Stimulated activated CD4-positive, alpha-beta T cell treated with anti-CD3 and anti-CD28 coated beads, Interleukin-4, amount 100 ng/mL, for 24 hours (primary cell): Measurements from ENCODE around the gene TICAM1.
"Not testable (repeated sequence)": the region's sequence is repeated elsewhere in the genome, so short reads cannot be mapped to it uniquely, and the experiment has no call there.

Experiments
- DNase-seq: peaks from one replicate; pipeline ENCODE4 v3.0.0-alpha.2; 2020

Gene TICAM1

DNA sequence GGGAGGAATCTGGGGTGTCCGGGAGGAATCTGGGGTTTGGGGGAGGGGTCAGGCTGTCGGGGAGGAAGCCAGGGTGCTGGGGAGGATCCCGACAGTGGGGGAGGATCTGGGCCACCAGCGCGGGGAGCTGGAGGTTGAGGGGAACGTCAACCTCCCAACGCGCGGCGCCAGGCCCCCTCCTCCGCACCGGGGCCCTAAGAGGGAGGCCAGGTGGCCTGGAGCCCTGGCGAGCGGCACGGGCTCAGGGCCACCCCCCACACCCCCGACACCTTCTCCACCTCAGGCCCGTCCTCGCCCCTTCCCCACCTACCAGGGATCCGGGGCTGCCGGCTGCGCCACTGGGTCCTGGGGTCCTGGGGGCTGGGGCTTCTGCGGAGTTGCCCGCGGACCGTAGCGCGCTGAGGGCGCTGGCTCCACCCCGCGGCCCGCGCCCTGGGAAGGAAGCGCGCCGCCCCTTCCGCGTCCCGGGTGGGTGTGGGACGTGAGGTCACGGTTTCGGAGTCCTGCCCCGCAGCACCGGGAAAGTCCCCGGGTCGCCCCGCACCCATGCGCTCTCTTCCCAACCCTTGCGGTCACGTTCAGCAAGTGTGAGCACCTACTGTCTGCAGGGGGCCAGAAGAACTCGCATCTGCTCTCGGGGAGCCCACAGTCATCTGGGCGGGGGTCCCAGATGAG is at the start of gene TICAM1:
TSS of gene TICAM1 (minus strand) at position 409 of the 675 bp plus-strand sequence. CDS start 13,335 bp downstream, outside the sequence.
- peak; percentile 81 for DNase-seq

DNA sequence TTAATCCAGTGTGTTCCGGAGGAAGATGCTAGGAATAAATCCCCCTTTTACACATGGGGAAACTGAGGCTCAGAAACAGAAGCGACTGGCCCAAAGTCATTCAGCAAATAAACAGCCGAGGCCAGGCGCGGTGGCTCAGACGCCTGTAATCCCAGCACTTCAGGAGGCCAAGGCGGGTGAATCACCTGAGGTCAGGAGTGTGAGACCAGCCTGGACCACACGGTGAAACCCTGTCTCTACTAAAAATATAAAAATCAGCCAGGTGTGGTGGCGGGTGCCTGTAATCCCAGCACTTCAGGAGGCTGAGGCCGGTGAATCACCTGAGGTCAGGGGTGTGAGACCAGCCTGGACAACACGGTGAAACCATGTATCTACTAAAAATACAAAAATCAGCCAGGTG is 47.5 kb upstream of the TICAM1 start:
- DNase-seq: no peak

DNA sequence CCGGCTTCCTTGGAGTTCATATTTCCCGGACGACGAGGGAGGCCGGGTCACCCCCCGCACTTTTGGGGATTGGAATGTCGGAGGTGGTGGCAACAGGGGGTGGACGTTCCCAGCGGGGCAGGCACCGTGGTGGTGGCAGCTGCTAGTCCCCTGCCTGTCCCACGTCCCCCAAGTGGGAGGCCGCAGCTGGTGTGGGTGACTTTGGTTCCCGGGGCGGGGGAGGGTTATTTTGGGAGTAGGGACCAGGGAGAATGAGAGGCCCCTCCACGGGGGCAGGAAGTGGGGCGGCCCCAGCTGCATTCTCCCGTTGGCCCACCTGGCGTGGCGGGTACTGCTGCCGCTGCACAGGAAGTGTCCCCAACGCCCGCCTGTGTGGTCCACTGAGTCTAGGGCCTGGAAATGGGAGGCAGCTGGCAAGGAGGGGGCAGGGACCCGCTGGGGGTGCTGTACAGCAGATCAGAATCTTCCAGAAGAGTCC is 47.0 kb upstream of the TICAM1 start:
- DNase-seq: no peak

DNA sequence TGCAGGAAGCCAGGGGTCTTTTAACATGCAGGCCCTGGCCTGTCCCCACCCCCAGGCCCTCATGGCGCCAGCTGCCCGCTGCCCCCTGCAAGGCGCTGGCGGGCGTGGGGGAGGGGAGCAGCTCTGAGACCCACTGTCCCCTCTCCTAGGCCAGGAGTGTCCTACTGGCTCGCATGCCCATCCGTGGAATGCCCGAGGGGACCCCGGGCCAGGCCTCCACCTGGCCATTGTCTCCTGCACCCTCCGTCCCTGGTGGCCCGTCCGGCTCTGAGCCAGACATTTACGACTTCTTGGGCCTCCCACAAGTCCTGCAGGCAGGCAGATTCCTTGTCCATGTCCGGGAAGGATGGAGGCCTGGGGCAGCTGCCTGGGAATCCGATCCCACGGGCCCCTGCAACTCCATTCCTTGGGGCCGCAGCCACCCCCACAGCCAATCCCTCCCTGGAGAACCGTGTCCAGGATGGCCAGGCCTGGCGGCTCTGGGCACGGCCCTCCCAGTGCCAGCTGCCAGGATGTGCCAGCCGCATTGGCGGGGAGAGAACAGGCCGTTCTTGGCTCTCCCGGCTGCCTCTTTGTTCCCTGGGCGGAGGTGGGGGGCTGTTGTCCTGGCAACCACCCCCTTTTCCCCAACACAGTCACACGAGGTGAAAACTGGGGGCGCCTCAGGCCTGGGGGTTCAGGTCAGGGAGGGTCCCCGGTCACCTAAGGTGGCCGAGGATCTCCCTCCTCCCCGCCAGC is 46.4 kb upstream of the TICAM1 start:
- DNase-seq: no peak

DNA sequence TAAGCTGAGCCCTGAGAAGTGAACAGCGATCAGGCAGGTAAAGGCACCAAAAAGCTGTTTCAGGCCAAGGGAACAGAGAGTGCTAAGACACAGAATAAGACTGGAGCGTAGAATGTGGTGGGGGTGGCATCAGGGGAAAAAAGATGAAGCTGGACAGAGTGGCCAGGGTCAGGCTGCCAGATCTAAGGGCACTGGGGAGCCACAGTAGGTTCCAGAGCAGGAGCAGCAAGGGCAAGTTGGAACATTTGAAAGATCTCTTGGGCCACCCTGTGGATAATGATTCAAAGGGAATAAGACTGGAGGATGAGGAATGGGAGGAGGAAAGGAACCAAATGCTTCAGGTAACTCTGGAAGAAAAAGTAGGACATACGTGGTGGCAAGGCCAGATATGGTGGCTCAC is 42.4 kb upstream of the TICAM1 start:
- DNase-seq: no peak

DNA sequence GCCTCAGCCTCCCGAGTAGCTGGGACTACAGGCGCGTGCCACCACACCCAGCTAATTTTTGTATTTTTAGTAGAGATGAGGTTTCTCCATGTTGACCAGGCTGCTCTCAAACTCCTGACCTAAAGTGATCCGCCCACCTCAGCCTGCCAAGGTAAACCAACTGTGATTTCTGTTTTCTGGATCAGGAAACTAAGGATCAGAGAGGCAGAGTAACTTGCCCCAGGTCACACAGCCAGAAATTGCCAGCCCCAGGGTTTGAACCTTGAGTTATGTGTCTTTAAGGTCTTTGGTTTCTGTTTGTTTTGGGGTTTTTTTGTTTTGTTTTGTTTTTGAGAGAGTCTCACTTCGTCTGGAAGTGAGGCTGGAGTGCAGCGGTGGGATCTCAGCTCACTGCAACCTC is 40.2 kb upstream of the TICAM1 start:
- no peak for DNase-seq

DNA sequence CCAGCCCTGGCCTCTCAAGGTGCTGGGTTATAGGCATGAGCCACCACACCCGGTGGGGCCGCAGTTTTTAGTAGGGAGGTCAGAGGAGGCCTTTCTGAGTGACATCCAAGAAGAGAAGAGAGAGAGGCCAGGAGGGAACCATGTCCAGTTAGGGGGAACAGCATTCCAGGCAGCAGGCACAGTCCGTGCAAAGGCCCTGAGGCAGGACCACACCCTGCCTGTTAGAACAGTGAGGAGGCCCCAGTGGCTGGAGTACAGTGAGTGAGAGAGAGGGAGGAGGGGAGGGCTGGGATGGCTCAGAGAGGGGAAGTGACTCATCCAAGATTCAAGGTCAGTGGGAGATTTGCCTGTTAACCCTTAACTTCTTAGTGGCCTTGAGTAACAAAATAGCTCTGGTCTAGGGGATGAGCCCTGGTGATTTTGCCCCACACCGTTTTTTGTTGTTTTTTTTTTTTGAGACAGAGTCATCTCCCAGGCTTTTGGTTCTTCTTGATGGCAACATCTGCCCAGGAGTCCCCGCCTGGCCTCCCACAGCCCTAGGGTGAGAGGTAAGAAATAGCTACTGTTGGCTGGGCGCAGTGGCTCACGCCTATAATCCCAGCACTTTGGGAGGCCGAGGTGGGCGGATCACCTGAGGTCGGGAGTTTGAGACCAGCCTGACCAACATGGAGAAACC is 38.7 kb upstream of the TICAM1 start:
- DNase-seq: peak; percentile 35

DNA sequence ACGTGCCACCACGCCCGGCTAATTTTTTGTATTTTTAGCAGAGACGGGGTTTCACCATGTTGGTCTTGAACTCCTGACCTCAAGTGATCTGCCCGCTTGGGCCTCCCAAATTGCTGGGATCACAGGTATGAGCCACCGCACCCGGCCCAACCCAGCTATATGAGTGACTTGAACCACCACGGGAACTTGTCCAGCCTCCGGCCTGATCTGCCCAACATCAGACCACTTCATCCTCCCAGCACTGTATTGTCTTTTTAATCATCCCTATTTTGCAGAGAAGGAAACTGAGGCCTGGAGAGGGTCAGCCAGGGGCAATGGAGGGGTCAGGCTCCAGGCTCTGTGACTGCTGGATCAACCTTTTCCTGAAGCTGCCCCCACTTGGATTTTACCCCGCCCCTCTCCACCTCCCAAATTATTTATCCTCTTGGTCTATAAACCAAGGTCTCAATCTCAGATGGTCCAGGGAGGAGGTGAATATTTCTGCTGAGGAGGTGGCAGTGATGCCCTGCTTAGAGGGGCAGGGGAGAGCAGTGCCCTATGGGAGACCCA is 36.8 kb upstream of the TICAM1 start:
- no peak for DNase-seq

DNA sequence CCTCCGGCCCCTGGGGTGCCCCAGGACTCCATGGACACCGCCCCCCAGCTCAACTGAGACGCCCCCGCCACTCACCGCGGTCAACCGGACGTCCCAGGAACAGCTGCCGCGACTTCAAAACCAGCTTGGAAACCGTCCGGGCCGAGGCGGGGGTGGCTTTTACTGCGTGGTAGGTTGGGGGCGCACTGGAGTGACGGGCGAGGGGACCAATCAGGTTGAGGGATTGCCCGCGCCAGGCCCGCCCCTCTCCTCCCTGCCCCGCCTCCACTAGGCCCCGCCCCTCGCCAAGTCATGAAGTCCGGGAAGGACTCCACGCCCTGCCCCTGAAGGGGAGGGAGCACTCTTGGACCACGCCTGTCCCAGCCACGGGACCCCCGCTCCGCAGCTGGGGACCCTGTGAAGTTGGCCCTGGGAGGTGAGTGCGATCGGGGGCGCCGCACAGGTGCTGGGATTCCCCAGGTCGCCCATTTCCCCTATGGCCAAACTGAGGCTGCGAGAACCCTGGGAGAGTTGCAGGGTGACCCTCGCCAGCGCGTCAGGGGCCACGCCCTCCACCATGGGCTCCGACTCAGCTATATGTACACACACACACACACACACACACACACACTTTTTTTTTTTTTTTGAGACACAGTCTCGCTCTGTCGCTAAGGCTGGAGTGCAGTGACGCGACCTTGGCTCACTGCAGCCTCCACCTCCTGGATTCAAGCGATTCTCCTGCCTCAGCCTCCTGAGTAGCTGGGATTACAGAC is 36.2 kb upstream of the TICAM1 start, which contains the start of gene PLIN3:
TSS of gene PLIN3 (minus strand) at position 134 of the 752 bp plus-strand sequence. CDS start 6,273 bp downstream, outside the sequence.
- peak; percentile 92 for DNase-seq

DNA sequence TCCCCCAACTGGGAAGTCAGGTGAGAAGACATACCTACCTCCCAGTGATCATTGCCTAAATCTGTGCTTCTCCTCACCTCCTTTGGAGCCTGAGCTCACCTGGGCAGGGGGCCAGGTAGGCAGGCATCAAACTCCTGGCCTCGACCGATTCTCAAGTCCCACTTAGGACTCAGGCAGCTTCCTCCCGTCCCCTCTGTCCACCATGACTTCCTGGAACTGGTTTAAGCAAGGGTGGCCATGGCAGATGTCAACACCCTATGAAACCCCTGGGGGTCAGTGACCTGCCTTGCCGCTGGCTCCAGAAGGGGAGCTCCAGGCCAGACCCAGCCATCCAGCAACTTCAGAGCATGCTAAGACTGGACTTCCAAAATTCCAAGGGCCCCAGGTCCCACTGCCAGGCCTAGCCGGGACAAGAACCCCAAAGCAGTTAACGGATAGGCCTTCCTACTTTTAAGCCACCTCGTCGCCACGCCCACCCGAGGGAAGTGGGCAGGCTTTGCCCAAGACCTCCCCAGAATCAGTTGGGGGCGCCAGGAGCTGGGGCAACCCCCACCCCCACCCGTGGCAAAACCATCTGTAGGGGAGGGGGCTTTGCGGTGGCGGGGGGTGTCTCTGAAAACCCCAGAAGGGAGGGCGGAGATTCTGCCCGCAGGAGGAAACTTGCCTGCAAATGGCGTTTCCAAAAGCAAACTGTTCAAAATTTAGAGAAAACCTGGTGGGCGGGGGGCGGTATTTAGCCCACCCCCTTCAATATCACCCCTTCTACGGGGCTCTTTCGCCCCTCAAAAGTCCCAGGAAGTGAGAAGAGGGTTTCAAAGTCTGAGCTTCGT is 35.3 kb upstream of the TICAM1 start:
- DNase-seq: peak; percentile 39

DNA sequence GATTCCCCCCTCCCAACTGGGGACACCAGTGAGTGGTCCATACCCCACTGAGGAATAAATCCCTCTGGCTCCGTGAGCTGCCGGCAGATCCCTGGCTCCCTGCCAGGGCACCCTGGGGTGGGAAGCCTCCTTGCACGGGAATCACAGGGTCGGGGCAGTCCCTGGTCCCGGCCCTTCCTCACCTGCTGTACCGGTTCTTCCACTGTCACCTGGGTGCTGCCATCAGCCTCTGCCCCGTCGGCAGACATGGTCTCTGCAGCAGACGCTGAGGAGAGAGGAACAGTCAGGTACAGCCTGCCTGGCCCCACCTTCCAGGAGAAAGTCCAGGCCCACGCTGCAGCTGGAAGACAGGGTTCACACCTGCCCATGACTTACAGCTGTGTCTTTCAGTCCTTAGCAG is 29.6 kb upstream of the TICAM1 start:
- DNase-seq: no peak

DNA sequence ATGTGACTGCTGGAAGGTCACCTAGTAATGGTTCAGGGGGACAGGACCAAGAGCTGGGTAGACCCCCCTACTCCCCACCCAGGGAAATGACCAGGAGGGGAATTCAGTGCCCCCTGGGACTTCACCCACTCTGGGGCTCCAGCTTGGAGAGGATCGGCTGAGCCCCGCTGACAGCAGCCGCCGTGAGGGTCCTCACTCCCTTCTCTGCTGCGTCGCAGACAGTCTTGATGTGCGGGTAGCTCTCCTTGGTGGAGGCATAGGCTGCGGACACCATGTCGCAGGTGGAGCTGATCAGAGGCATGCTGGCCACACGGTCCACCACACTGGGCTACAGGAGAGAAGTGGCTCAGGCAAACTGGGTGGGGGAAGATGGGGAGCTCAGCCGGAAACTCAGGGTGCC is 28.2 kb upstream of the TICAM1 start:
- DNase-seq: no peak

DNA sequence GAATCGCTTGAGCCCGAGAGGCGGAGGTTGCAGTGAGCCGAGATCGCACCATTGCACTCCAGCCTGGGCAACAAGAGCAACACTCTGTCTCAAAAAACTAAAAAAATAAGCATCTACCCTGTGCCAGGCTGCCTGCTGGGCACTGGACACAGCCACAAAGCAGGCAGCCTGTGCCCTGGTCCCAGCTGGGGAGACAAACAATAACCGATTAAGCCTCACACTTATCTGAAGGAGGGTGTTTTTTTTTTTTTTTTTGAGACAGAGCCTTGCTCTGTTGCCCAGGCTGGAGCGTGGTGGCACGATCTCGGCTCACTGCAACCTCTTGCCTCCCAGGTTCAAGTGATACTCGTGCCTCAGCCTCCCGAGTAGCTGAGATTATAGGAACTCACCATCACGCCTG is 25.0 kb upstream of the TICAM1 start:
- not testable (repeated sequence) for DNase-seq

DNA sequence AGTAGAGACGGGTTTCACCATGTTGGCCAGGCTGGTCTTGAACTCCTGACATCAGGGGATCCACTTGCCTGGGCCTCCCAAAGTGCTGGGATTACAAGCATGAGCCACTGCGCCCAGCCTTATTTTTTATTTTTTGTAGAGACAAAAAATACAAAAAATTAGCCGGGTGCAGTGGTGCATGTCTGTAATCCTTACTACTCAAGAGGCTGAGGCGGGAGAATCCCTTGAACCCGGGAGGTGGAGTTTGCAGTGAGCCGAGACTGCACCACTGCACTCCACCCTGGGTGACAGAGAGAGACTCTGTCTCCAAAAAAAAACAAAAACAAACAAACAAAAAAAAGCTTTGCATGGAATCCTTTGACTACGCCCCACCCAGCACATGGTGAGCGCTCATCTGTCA is 22.0 kb upstream of the TICAM1 start:
- not testable (repeated sequence) for DNase-seq

DNA sequence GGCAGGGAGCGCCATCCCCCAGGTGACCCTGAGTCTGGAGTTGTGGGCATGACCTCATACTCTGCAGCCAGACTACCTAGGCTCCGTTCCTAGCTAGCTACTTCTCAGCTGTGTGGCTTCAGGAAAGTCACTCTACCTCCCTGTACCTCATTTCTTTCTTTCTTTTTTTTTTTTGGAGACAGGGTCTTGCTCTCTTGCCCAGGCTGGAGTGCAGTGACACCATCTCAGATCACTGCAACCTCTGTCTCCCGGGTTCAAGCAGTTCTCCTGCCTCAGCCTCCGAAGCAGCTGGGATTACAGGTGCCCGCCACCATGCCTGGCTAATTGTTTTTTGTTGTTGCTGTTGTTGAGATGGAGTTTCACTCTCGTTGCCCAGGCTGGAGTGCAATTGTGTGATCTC is 21.0 kb upstream of the TICAM1 start:
- no peak for DNase-seq

DNA sequence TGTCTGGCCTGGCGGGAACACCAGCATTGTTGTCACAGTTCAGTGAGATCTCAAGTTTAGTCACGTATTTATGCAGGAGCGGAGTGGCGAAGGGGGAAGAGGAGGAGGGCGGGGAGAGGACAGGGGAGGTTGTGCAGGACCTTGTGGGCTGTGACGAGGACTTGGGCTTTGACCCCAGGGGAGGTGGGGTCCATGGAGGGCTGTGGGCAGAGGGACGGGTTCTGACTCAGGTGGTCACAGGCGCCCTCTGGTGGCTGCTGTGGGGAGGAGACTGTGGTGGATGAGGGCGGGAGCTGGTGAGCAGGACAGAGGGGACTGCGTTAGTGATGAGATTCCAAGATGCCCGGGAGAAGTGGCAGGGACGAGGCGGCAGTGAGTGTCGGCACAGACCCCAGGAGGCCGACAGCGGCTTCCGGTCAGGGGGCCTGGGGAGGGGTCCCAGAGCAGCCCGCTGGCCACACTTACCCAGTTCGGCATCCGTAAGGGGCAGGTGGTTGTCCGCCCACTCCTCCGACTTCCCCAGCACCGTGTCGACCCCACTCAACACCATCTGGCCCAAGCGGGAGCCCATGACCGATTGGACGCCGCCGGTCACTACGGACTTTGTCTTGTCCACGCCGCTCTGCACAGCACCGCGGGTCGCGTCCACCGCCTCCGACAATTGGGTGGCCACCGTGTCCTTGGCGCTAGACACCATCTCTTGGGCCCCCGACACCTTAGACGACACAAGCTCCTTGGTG is 20.2 kb upstream of the TICAM1 start:
- DNase-seq: peak; percentile 83

DNA sequence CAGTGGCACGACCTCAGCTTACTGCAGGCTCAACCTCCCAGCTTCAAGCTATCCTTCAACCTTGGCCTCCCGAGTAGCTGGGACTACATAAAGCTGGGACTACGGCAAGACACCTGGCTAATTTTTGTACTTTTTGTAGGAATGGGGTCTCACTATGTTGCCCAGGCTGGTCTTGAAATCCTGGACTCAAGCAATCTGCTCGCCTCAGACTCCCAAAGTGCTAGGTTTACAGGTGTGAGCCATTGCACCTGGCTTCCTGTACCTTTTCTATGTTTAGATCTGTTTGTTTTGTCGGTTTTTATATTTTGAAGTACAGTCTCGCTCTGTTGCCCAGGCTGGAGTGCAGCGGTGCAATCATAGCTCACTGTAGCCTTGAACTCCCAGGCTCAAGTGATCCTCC is 17.5 kb upstream of the TICAM1 start:
- no peak for DNase-seq

DNA sequence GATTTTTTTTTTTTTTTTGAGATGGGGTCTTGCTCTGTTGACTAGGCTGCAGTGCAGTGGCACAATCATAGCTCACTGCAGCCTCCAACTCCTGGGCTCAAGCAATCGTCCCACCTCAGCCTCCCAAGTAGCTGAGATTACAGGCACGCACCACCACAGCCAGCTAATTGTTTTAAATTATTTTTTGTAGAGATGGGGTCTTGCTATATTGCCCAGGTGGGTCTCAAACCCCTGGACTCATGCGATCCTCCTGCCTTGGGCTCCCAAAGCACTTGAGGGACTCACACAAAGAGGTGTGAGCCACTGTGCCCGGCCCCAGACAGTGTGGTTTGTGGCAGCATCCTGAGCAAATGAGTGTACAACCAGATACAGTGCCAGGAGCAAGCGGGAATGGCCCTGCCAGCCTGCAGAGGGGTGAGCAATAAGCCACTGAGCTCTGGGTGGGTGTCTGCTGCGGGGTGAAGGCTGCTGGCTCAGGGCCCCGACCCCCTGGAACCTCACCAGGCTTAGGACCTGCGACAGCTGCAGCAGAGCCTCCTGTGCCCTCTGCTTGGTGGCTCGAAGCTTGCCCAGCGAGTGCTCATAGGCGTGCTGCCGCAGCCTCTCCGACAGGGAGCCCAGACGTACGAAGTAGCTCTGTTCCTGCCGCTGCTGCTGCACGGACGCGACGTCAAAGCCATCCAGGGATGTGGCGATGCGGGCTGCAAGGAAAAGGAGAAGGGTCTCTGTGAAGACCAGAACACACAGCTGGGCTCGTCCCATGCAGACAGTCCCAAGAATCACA is 15.9 kb upstream of the TICAM1 start:
- no peak for DNase-seq

DNA sequence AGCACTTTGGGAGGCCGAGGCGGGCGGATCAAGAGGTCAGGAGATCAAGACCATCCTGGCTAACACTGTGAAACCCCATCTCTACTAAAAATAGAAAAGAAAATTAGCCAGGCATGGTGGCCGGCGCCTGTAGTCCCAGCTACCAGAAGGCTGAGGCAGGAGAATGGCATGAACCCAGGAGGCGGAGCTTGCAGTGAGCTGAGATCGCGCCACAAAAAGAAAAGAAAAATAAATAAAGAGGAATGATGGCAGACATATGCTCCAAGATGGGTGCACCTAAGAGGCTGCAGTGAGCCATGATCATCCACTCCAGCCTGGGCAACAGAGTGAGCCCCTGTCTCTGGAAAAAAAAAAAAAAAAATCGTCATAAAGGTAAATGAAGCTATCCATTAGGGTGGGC is 14.5 kb upstream of the TICAM1 start:
- not testable (repeated sequence) for DNase-seq
